Parathyroid adenoma (tissue), 2 donors: ENCODE data around the gene PNMT.
A peak's percentile ranks its signal among the peaks of the same experiment; 100 is the strongest.

ENCODE experiments used
- H2AFZ ChIP-seq: fragments of 300-600 bp; sonication (generic); one replicate; pipeline ENCODE4 v1.7.0; 2017; ENCODE audit warnings: antibody characterized with exemption, mild to moderate bottlenecking
- H3K27ac ChIP-seq: fragments of 300-600 bp; sonication (generic); one replicate; pipeline ENCODE4 v1.7.0; 2017
- H3K27me3 ChIP-seq: fragments of 300-600 bp; sonication (generic); one replicate; pipeline ENCODE4 v1.7.0; 2017; ENCODE audit warnings: low read length; ENCODE audit not compliant: control insufficient read depth, insufficient read depth
- H3K36me3 ChIP-seq: fragments of 300-600 bp; sonication (generic); one replicate; pipeline ENCODE4 v1.7.0; 2017; ENCODE audit warnings: low read length; ENCODE audit not compliant: control insufficient read depth, insufficient read depth
- H3K4me1 ChIP-seq: fragments of 300-600 bp; sonication (generic); one replicate; pipeline ENCODE4 v1.7.0; 2017; ENCODE audit warnings: control low read depth
- H3K4me2 ChIP-seq: fragments of 300-600 bp; sonication (generic); one replicate; pipeline ENCODE4 v1.7.0; 2017; ENCODE audit warnings: low read length
- H3K4me3 ChIP-seq: fragments of 300-600 bp; sonication (generic); one replicate; pipeline ENCODE4 v1.7.0; 2017; ENCODE audit warnings: low read depth, low read length
- H3K79me2 ChIP-seq: fragments of 300-600 bp; sonication (generic); one replicate; pipeline ENCODE4 v1.7.0; 2017; ENCODE audit warnings: control low read depth
- H3K9ac ChIP-seq: fragments of 300-600 bp; sonication (generic); one replicate; pipeline ENCODE4 v1.7.0; 2017; ENCODE audit warnings: mild to moderate bottlenecking
- H3K9me3 ChIP-seq: fragments of 300-600 bp; sonication (generic); one replicate; pipeline ENCODE4 v1.7.0; 2017; ENCODE audit warnings: low read length; ENCODE audit not compliant: control insufficient read depth
- CTCF ChIP-seq: fragments of 300-600 bp; sonication (generic); IDR thresholded peaks from one replicate; pipeline ENCODE4 v1.7.0; 2017; ENCODE audit warnings: antibody characterized with exemption, mild to moderate bottlenecking
- donor health status: primary hyperparathyroidism.

Gene PNMT

GRCh38 chr17:39676198-39676819 is 8.1 kb downstream of the PNMT start:
- no peaks in the 10 kb centered on the region for H3K36me3 ChIP-seq
- peaks cover 47% of the 10 kb centered on the region for H3K4me1 ChIP-seq
- H3K4me3 ChIP-seq: no peak overlapping the region
- peak overlapping the region; percentile 91 for H3K27ac ChIP-seq
- no peaks in the 10 kb centered on the region for H3K79me2 ChIP-seq
- no peak overlapping the region for H2AFZ ChIP-seq
- H3K27me3 ChIP-seq: no peaks in the 10 kb centered on the region
- no peaks in the 10 kb centered on the region for H3K9me3 ChIP-seq
- peak overlapping the region; percentile 62 for H3K4me2 ChIP-seq
- no peak overlapping the region for H3K9ac ChIP-seq
- no peak for TF ChIP-seq CTCF

- no peaks in the 10 kb centered on the region for H3K79me2 ChIP-seq
- peaks cover 39% of the 10 kb centered on the region for H3K4me1 ChIP-seq
- no peaks in the 10 kb centered on the region for H3K9me3 ChIP-seq
- no peaks in the 10 kb centered on the region for H3K36me3 ChIP-seq
- H3K4me2 ChIP-seq: peak overlapping the region; percentile 62
- H3K27me3 ChIP-seq: no peaks in the 10 kb centered on the region
- H3K9ac ChIP-seq: no peak overlapping the region
- H3K27ac ChIP-seq: peak overlapping the region; percentile 91
- peak overlapping the region; percentile 49 for H2AFZ ChIP-seq
- peak overlapping the region; percentile 4 for H3K4me3 ChIP-seq
- no peak for TF ChIP-seq CTCF
These were observed 8.8 kb downstream of the PNMT start for GRCh38 chr17:39677072-39677471.

GRCh38 chr17:39677542-39678339 is 9.5 kb downstream of the PNMT start:
- peak overlapping the region; percentile 49 for H2AFZ ChIP-seq
- TF ChIP-seq CTCF: no peak
- peak overlapping the region; percentile 4 for H3K4me3 ChIP-seq

GRCh38 chr17:39678340-39679116 is 10.3 kb downstream of the PNMT start:
- H3K9me3 ChIP-seq: no peaks in the 10 kb centered on the region
- peak overlapping the region; percentile 4 for H3K4me3 ChIP-seq
- no peak for TF ChIP-seq CTCF
- H3K27me3 ChIP-seq: no peaks in the 10 kb centered on the region
- peaks cover 38% of the 10 kb centered on the region for H3K4me1 ChIP-seq
- H2AFZ ChIP-seq: no peak overlapping the region
- H3K79me2 ChIP-seq: no peaks in the 10 kb centered on the region
- H3K36me3 ChIP-seq: no peaks in the 10 kb centered on the region
- no peak overlapping the region for H3K9ac ChIP-seq
- peak overlapping the region; percentile 62 for H3K4me2 ChIP-seq
- peak overlapping the region; percentile 91 for H3K27ac ChIP-seq

More at GRCh38 chr17:39677542-39678339, 9.5 kb downstream of the PNMT start:
- H3K27ac ChIP-seq: peak overlapping the region; percentile 91
- H3K27me3 ChIP-seq: no peaks in the 10 kb centered on the region
- peak overlapping the region; percentile 62 for H3K4me2 ChIP-seq
- H3K4me1 ChIP-seq: peaks cover 38% of the 10 kb centered on the region
- H3K9ac ChIP-seq: no peak overlapping the region
- H3K36me3 ChIP-seq: no peaks in the 10 kb centered on the region
- H3K9me3 ChIP-seq: no peaks in the 10 kb centered on the region
- no peaks in the 10 kb centered on the region for H3K79me2 ChIP-seq
